BLaER1 (cell line): ENCODE results near the gene NDUFV1.
A peak's percentile ranks its signal among the peaks of the same experiment; 100 is the strongest.
"Not testable (repeated sequence)": the region's sequence is repeated elsewhere in the genome, so short reads cannot be mapped to it uniquely, and the experiment has no call there.

Source experiments
- H3K27ac ChIP-seq: shearing (Covaris generic); formaldehyde crosslinking; 2 replicates; pipeline ENCODE4 v1.8.1; 2022
- H3K27me3 ChIP-seq: shearing (Covaris generic); formaldehyde crosslinking; 2 replicates; pipeline ENCODE4 v1.8.1; 2022
- H3K36me3 ChIP-seq: shearing (Covaris generic); formaldehyde crosslinking; 2 replicates; pipeline ENCODE4 v1.8.1; 2022
- H3K4me1 ChIP-seq: shearing (Covaris generic); formaldehyde crosslinking; 2 replicates; pipeline ENCODE4 v1.8.1; 2022
- H3K4me2 ChIP-seq: shearing (Covaris generic); formaldehyde crosslinking; 2 replicates; pipeline ENCODE4 v1.8.1; 2022
- H3K4me3 ChIP-seq: shearing (Covaris generic); formaldehyde crosslinking; 2 replicates; pipeline ENCODE4 v1.8.1; 2022
- H3K9ac ChIP-seq: shearing (Covaris generic); formaldehyde crosslinking; 2 replicates; pipeline ENCODE4 v1.8.1; 2022
- H3K9me3 ChIP-seq: shearing (Covaris generic); formaldehyde crosslinking; 2 replicates; pipeline ENCODE4 v1.8.1; 2022
- H4K20me1 ChIP-seq: shearing (Covaris generic); formaldehyde crosslinking; 2 replicates; pipeline ENCODE4 v1.8.1; 2022
- Cebpa-rat ChIP-seq: shearing (Covaris generic); IDR thresholded peaks from 2 replicates; pipeline ENCODE4 v1.8.1; 2022

NDUFV1 gene

DNA sequence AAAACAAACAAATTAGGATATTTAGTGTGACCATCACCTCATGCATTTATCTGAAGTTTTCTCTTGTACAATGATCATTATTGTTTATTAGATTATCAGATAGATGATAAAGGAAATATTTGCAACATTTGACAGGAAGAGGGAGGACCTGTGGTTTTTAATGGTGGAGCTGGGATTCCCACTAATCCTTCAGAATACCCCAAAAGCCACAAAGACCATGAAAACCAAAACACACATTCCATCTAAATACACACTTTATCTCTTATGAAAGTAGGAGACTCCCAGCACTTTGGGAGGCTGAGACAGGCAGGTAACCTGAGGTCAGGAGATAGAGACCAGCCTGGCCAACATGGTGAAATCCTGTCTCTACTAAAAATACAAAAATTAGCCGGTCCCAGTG is 7.6 kb upstream of the NDUFV1 start:
- no peak for TF ChIP-seq Cebpa-rat
- Histone ChIP-seq H3K27ac (no peak overlapping the region), H4K20me1 (no peaks in the 10 kb centered on the region), H3K9me3 (peaks cover 30% of the 10 kb centered on the region), H3K4me2 (no peak overlapping the region), H3K4me3 (no peak overlapping the region), H3K9ac (no peak overlapping the region), H3K4me1 (peaks cover 15% of the 10 kb centered on the region), H3K36me3 (no peaks in the 10 kb centered on the region), H3K27me3 (no peaks in the 10 kb centered on the region)

DNA sequence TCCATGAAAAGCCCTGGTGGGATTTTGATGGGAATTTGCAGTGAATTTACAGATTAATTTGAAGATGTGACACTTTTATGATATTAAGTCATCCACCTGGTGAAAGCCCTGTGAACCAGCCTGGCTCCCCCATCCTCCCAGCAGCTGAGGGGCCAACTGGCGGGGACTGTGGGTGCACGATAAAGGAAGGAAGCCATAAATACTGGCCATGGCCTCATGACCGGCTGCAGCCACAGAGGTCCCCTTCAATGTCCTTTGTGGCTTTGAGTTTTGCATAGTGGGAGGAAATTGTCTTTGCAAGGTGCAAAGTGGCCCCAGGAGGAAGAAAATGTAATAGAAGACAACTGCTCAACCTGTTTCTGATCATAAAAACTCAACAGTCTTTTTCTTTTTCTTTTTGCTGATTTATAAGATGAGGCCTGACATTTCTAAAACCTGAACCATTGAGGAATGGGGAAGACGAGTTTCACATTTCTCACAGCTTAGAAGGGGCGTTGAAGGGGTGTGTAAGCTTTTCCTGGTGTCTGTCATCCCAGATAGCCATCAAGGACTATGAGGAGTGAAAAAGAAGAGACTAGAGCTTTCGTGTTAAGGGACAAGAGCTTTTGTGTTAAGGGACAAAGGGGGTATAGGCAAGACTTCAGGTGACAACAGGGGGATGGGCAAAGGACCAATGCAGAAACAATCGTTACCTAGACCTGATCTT is 6.3 kb upstream of the NDUFV1 start:
- Histone ChIP-seq H3K27ac (no peak overlapping the region), H3K27me3 (peaks cover 7% of the 10 kb centered on the region; the same call in 1 of the 2 replicates), H3K9me3 (peaks cover 30% of the 10 kb centered on the region), H4K20me1 (no peaks in the 10 kb centered on the region), H3K4me1 (peaks cover 20% of the 10 kb centered on the region), H3K4me3 (no peak overlapping the region), H3K9ac (no peak overlapping the region), H3K36me3 (no peaks in the 10 kb centered on the region), H3K4me2 (peak overlapping the region; percentile 53)
- no peak for TF ChIP-seq Cebpa-rat

DNA sequence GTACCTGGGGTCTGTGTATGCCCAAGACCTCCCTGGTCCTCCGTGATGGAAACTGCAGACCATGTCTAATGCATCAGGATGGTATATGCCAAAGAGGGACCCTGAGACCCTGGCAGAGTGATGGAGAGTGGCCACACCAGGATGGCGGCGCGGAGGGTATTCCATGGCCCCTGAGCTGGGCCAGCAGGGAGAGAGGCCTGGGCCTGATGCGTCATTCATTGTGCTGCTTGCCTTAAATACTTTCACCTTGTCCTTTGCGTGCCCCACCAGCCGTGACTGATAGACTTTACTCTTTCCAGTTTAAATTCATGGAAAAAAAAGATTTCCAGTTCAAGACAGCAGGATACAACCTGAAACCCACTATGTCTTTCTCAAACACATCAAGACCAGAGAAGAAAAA is 5.6 kb upstream of the NDUFV1 start:
- peaks cover 26% of the 10 kb centered on the region for H3K4me1 ChIP-seq
- peak overlapping the region; percentile 53; the same call in 1 of the 2 replicates for H3K4me2 ChIP-seq
- H3K9me3 ChIP-seq, result peaks cover 28% of the 10 kb centered on the region
- no peak overlapping the region for H3K4me3 ChIP-seq
- no peaks in the 10 kb centered on the region for H4K20me1 ChIP-seq
- peaks cover 7% of the 10 kb centered on the region; the same call in 1 of the 2 replicates for H3K27me3 ChIP-seq
- no peak for TF ChIP-seq Cebpa-rat
- no peaks in the 10 kb centered on the region for H3K36me3 ChIP-seq
- no peak overlapping the region for H3K27ac ChIP-seq
- no peak overlapping the region for H3K9ac ChIP-seq

- H3K9me3 ChIP-seq, H3K4me3 ChIP-seq, H3K4me2 ChIP-seq, H3K9ac ChIP-seq, H3K27ac ChIP-seq, H3K27me3 ChIP-seq, H4K20me1 ChIP-seq: not testable (repeated sequence)
- peaks cover 11% of the 10 kb centered on the region for H3K36me3 ChIP-seq
- peaks cover 44% of the 10 kb centered on the region for H3K4me1 ChIP-seq
These were observed 2.6 kb upstream of the NDUFV1 start for GRCh38 chr11:67604119-67604518.

DNA sequence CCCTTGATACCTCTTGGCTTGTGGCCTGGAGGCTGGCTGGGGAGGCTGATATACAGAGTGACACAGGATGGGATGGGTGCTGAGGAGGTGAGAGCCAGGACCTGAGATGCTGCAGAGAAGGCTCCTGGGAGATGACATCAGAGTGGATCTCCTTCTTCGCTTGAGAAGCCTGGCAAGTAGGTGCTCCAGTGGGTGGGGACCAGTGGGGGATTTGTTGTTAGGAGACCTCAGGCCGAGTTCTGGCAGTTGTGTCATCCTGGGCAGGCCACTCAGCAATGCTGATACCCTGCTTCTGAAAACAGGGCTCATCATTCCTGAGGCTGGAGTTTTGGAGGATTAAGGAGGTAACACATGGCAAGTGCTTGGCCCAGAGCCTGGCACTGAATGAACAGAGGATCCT is 1.9 kb upstream of the NDUFV1 start:
- peaks cover 17% of the 10 kb centered on the region for H3K36me3 ChIP-seq
- peaks cover 43% of the 10 kb centered on the region for H3K4me1 ChIP-seq
- H4K20me1 ChIP-seq, result peaks cover 5% of the 10 kb centered on the region; the same call in 1 of the 2 replicates
- H3K4me2 ChIP-seq, result 0 out of 2 replicates have a peak overlapping the region, but pooled peaks have one; percentile 96
- no peak for TF ChIP-seq Cebpa-rat
- no peaks in the 10 kb centered on the region for H3K9me3 ChIP-seq
- H3K9ac ChIP-seq, result no peak overlapping the region
- no peak overlapping the region for H3K27ac ChIP-seq
- H3K4me3 ChIP-seq, result no peak overlapping the region
- peaks cover 7% of the 10 kb centered on the region; the same call in 1 of the 2 replicates for H3K27me3 ChIP-seq

- peaks cover 37% of the 10 kb centered on the region for H3K4me1 ChIP-seq
- peak overlapping the region; percentile 96 for H3K4me2 ChIP-seq
- no peak for TF ChIP-seq Cebpa-rat
- peaks cover 5% of the 10 kb centered on the region; the same call in 1 of the 2 replicates for H4K20me1 ChIP-seq
- no peak overlapping the region for H3K4me3 ChIP-seq
- no peak overlapping the region for H3K27ac ChIP-seq
- peaks cover 7% of the 10 kb centered on the region; the same call in 1 of the 2 replicates for H3K27me3 ChIP-seq
- H3K9ac ChIP-seq, result no peak overlapping the region
- H3K36me3 ChIP-seq, result peaks cover 23% of the 10 kb centered on the region
- H3K9me3 ChIP-seq, result no peaks in the 10 kb centered on the region
These were observed 1.3 kb upstream of the NDUFV1 start for GRCh38 chr11:67605231-67606011.

GRCh38 chr11:67606093-67606491 is 644 bp upstream of the NDUFV1 start:
- Histone ChIP-seq H3K4me3 (peak overlapping the region; percentile 98), H3K4me1 (peaks cover 30% of the 10 kb centered on the region)

DNA sequence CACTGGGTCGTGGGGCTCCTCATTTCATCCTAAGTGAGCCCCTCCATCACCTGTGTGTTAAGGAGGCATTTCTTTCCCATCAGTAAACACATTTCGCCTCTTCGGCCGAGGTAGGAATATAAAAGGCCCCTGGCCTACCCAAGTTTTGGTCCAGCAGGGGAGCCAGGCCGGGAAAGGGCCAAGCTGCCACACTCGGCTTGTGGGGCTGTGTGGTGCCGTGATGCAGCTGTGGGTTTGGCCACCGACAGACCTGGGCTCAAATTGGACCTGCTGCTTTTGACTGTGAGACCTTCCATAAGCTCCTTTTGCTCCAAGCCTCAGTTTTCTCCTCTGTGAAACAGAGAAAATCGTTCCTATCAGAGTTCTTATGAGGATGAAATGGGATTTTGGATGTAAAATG is 771 bp downstream of the NDUFV1 start:
- Histone ChIP-seq H3K9ac (peak overlapping the region; percentile 95), H4K20me1 (peaks cover 5% of the 10 kb centered on the region; the same call in 1 of the 2 replicates), H3K4me3 (peak overlapping the region; percentile 98), H3K9me3 (no peaks in the 10 kb centered on the region), H3K27ac (peak overlapping the region; percentile 85), H3K27me3 (peaks cover 7% of the 10 kb centered on the region; the same call in 1 of the 2 replicates), H3K4me2 (peak overlapping the region; percentile 96), H3K36me3 (peaks cover 44% of the 10 kb centered on the region), H3K4me1 (peaks cover 38% of the 10 kb centered on the region)
- no peak for TF ChIP-seq Cebpa-rat

More at GRCh38 chr11:67606093-67606491, 644 bp upstream of the NDUFV1 start:
- peaks cover 7% of the 10 kb centered on the region; the same call in 1 of the 2 replicates for H3K27me3 ChIP-seq
- no peaks in the 10 kb centered on the region for H3K9me3 ChIP-seq
- peaks cover 5% of the 10 kb centered on the region; the same call in 1 of the 2 replicates for H4K20me1 ChIP-seq
- peaks cover 29% of the 10 kb centered on the region for H3K36me3 ChIP-seq
- H3K9ac ChIP-seq, result peak overlapping the region; percentile 95
- no peak for TF ChIP-seq Cebpa-rat
- peak overlapping the region; percentile 42 for H3K27ac ChIP-seq
- H3K4me2 ChIP-seq, result peak overlapping the region; percentile 96

GRCh38 chr11:67608486-67608885 is 1.8 kb downstream of the NDUFV1 start:
- H3K36me3 ChIP-seq, result peaks cover 53% of the 10 kb centered on the region
- H3K4me3 ChIP-seq, result no peak overlapping the region
- peaks cover 48% of the 10 kb centered on the region for H3K4me1 ChIP-seq
- H3K27ac ChIP-seq, result no peak overlapping the region
- peaks cover 7% of the 10 kb centered on the region; the same call in 1 of the 2 replicates for H3K27me3 ChIP-seq
- TF ChIP-seq Cebpa-rat, result no peak
- H3K9me3 ChIP-seq, result no peaks in the 10 kb centered on the region
- H4K20me1 ChIP-seq, result peaks cover 5% of the 10 kb centered on the region; the same call in 1 of the 2 replicates
- H3K9ac ChIP-seq, result no peak overlapping the region
- peak overlapping the region; percentile 96; the same call in 1 of the 2 replicates for H3K4me2 ChIP-seq

GRCh38 chr11:67609316-67609715 is 2.6 kb downstream of the NDUFV1 start:
- H3K9me3 ChIP-seq, result no peaks in the 10 kb centered on the region
- TF ChIP-seq Cebpa-rat, result no peak
- peaks cover 7% of the 10 kb centered on the region; the same call in 1 of the 2 replicates for H3K27me3 ChIP-seq
- no peak overlapping the region for H3K27ac ChIP-seq
- no peak overlapping the region for H3K9ac ChIP-seq
- H4K20me1 ChIP-seq, result peaks cover 5% of the 10 kb centered on the region; the same call in 1 of the 2 replicates
- no peak overlapping the region for H3K4me3 ChIP-seq
- H3K4me1 ChIP-seq, result peaks cover 55% of the 10 kb centered on the region
- no peak overlapping the region for H3K4me2 ChIP-seq
- peaks cover 54% of the 10 kb centered on the region for H3K36me3 ChIP-seq
